H9 (cell line): ENCODE measurements around the gene LARGE1. TPM values are rescaled to one million over a fixed set of nuclear protein-coding genes. Genes with fewer than 3 reads are reported as not detected.

Experiments
- DNase-seq: peaks from one replicate; pipeline ENCODE4 v3.0.0-alpha.2; 2017
- H2AFZ ChIP-seq: one replicate; pipeline ENCODE4 v1.6.1; 2013; ENCODE audit warnings: mild to moderate bottlenecking, low read length, control low read depth, moderate library complexity
- H2AK5ac ChIP-seq: 2 replicates; pipeline ENCODE4 v1.6.1; 2013; ENCODE audit warnings: low read length, control low read depth, mixed read lengths; ENCODE audit not compliant: insufficient read length
- H2BK120ac ChIP-seq: one replicate; pipeline ENCODE4 v1.6.1; 2013; ENCODE audit warnings: low read depth, mild to moderate bottlenecking, low read length, control low read depth, inconsistent platforms; ENCODE audit not compliant: poor library complexity, severe bottlenecking
- H2BK12ac ChIP-seq: 2 replicates; pipeline ENCODE4 v1.6.1; 2013; ENCODE audit warnings: low read length, control low read depth, mixed read lengths, low read depth; ENCODE audit not compliant: insufficient read length
- H2BK15ac ChIP-seq: 2 replicates; pipeline ENCODE4 v1.6.1; 2013; ENCODE audit warnings: low read depth, low read length, control low read depth
- H2BK20ac ChIP-seq: one replicate; pipeline ENCODE4 v1.6.1; 2013; ENCODE audit warnings: low read depth, mild to moderate bottlenecking, low read length, control low read depth, inconsistent platforms; ENCODE audit not compliant: poor library complexity, severe bottlenecking
- H2BK5ac ChIP-seq: 2 replicates; pipeline ENCODE4 v1.6.1; 2013; ENCODE audit warnings: low read length, control low read depth, mixed read lengths; ENCODE audit not compliant: insufficient read length
- H3K14ac ChIP-seq: 2 replicates; pipeline ENCODE4 v1.6.1; 2013; ENCODE audit warnings: low read length, control low read depth; ENCODE audit not compliant: insufficient read depth
- H3K18ac ChIP-seq: 2 replicates; pipeline ENCODE4 v1.6.1; 2013; ENCODE audit warnings: low read depth, mild to moderate bottlenecking, mixed read lengths, low read length, control low read depth; ENCODE audit not compliant: insufficient read length
- H3K23ac ChIP-seq: 2 replicates; pipeline ENCODE4 v1.6.1; 2013; ENCODE audit warnings: low read length, control low read depth, mixed read lengths, low read depth; ENCODE audit not compliant: insufficient read length
- H3K23me2 ChIP-seq: 2 replicates; pipeline ENCODE4 v1.6.1; 2013; ENCODE audit warnings: low read depth, mild to moderate bottlenecking, mixed read lengths, low read length, control low read depth; ENCODE audit not compliant: insufficient read length, poor library complexity, severe bottlenecking
- H3K27ac ChIP-seq: 2 replicates; pipeline ENCODE4 v1.5.1; 2013; ENCODE audit warnings: low read length, control low read depth, mixed read lengths, low read depth; ENCODE audit not compliant: insufficient read length
- H3K27me3 ChIP-seq: 2 replicates; pipeline ENCODE4 v1.6.1; 2013; ENCODE audit warnings: low read length, control low read depth, inconsistent platforms; ENCODE audit not compliant: insufficient read depth
- H3K4ac ChIP-seq: 2 replicates; pipeline ENCODE4 v1.6.1; 2013; ENCODE audit warnings: low read depth, mild to moderate bottlenecking, control low read depth, inconsistent platforms, low read length, moderate library complexity
- H3K4me1 ChIP-seq: 2 replicates; pipeline ENCODE4 v1.6.1; 2013; ENCODE audit warnings: low read length, control low read depth, inconsistent platforms; ENCODE audit not compliant: insufficient read depth
- H3K4me2 ChIP-seq: 2 replicates; pipeline ENCODE4 v1.6.1; 2013; ENCODE audit warnings: low read length, control low read depth, mixed read lengths; ENCODE audit not compliant: insufficient read length, insufficient read depth
- H3K56ac ChIP-seq: 2 replicates; pipeline ENCODE4 v1.6.1; 2013; ENCODE audit warnings: low read depth, mild to moderate bottlenecking, mixed read lengths, low read length, control low read depth; ENCODE audit not compliant: insufficient read length
- H3K79me1 ChIP-seq: 2 replicates; pipeline ENCODE4 v1.6.1; 2013; ENCODE audit warnings: low read depth, mild to moderate bottlenecking, moderate library complexity, low read length, control low read depth, inconsistent platforms; ENCODE audit not compliant: insufficient read depth, poor library complexity, severe bottlenecking
- H3K79me2 ChIP-seq: 2 replicates; pipeline ENCODE4 v1.6.1; 2013; ENCODE audit warnings: low read length, control low read depth, inconsistent platforms; ENCODE audit not compliant: insufficient read depth
- H3K9ac ChIP-seq: 2 replicates; pipeline ENCODE4 v1.6.1; 2013; ENCODE audit warnings: low read length, control low read depth, mixed read lengths; ENCODE audit not compliant: insufficient read length; ENCODE audit errors: extremely low read depth
- H3K9me3 ChIP-seq: one replicate; pipeline ENCODE4 v1.6.1; 2013; ENCODE audit warnings: low read depth, low read length, inconsistent platforms; ENCODE audit not compliant: control insufficient read depth
- H3T11ph ChIP-seq: one replicate; pipeline ENCODE4 v1.6.1; 2013; ENCODE audit warnings: mild to moderate bottlenecking, low read length, control low read depth, inconsistent platforms
- H4K20me1 ChIP-seq: one replicate; pipeline ENCODE4 v1.6.1; 2013; ENCODE audit not compliant: control insufficient read depth, insufficient read length, insufficient read depth
- H4K5ac ChIP-seq: 2 replicates; pipeline ENCODE4 v1.6.1; 2013; ENCODE audit warnings: low read depth, mild to moderate bottlenecking, mixed read lengths, low read length, control low read depth; ENCODE audit not compliant: insufficient read length
- H4K8ac ChIP-seq: replicated peaks from 2 replicates; pipeline ENCODE4 v1.6.1; 2013; ENCODE audit warnings: low read length, control low read depth, mixed read lengths, low read depth; ENCODE audit not compliant: insufficient read length
- H4K91ac ChIP-seq: 2 replicates; pipeline ENCODE4 v1.6.1; 2013; ENCODE audit warnings: low read depth, mild to moderate bottlenecking, moderate library complexity, mixed read lengths, low read length, control low read depth; ENCODE audit not compliant: insufficient read length
- H3K27ac Mint-ChIP-seq, 3 experiments: 2 replicates in 2 of 3; 3 replicates in 1 of 3; pipeline ENCODE4 v1.8.0; 2020 to 2021; ENCODE audit warnings: mixed read lengths in 3 of 3, mild to moderate bottlenecking in 1 of 3, moderate library complexity in 1 of 3
- H3K27me3 Mint-ChIP-seq: 2 replicates; pipeline ENCODE4 v1.8.0; 2021; ENCODE audit warnings: low read depth, mild to moderate bottlenecking, moderate library complexity, mixed read lengths
- H3K36me3 Mint-ChIP-seq, 3 experiments: 2 replicates in 2 of 3; 3 replicates in 1 of 3; pipeline ENCODE4 v1.8.0; 2020 to 2021; ENCODE audit warnings: low read depth in 3 of 3, mixed read lengths in 3 of 3; ENCODE audit not compliant: insufficient read depth in 1 of 3
- H3K4me1 Mint-ChIP-seq, 2 experiments: 2 replicates each; pipeline ENCODE4 v1.8.0; 2020; ENCODE audit warnings: mixed read lengths in 2 of 2
- H3K4me3 Mint-ChIP-seq, 2 experiments: 2 replicates in 1 of 2; 3 replicates in 1 of 2; pipeline ENCODE4 v1.8.0; 2020 to 2021; ENCODE audit warnings: mild to moderate bottlenecking in 2 of 2, mixed read lengths in 2 of 2, moderate library complexity in 1 of 2
- H3K9me3 Mint-ChIP-seq, 2 experiments: 2 replicates in 1 of 2; 3 replicates in 1 of 2; pipeline ENCODE4 v1.8.0; 2020; ENCODE audit warnings: mild to moderate bottlenecking in 2 of 2, mixed read lengths in 2 of 2, moderate library complexity in 1 of 2
- WGBS: extraction: QIAGEN DNeasy Blood & Tissue Kit; methylation state at CpG from one replicate; pipeline ENCODE4 v1.1.7; 2013; ENCODE audit warnings: missing lambda C conversion rate, low lambda C conversion rate, mixed read lengths; ENCODE audit not compliant: insufficient read length; ENCODE audit errors: extremely low coverage; 5-methylcytosine and 5-hydroxymethylcytosine counted together
- total RNA-seq: library from RNA; stranded (reverse); gene quantifications from 2 replicates; pipeline ENCODE4 v1.2.1, GENCODE V29; 2021
- TF ChIP-seq, protein P1 (sequence below): fragments of 200-600 bp; sonication (generic); conservative IDR thresholded peaks from 3 replicates; pipeline ENCODE4 v1.8.0; 2021; ENCODE audit warnings: antibody characterized with exemption, mild to moderate bottlenecking

The LARGE1 gene
- total RNA-seq, 1 experiment from 2014 or later: 43.5 TPM

GRCh38 chr22:33467080-33467479, 453.2 kb downstream of the LARGE1 start:
- H3T11ph ChIP-seq: no peak overlapping the region
- no peak overlapping the region for H2BK20ac ChIP-seq
- Mint-ChIP-seq H3K27me3 (no peaks in the 10 kb centered on the region), H3K27ac (no peak overlapping the region; a peak in 1 of 7 replicates), H3K4me3 (no peak overlapping the region), H3K4me1 (peaks cover 0 to 2% of the 10 kb centered on the region in 2 experiments; a peak in 2 of 4 replicates), H3K9me3 (peaks cover 2 to 7% of the 10 kb centered on the region in 2 experiments), H3K36me3 (peaks cover 2 to 7% (median 5%) of the 10 kb centered on the region in 3 experiments)
- no peak overlapping the region for H3K23ac ChIP-seq
- no peak for DNase-seq
- no peak overlapping the region for H3K14ac ChIP-seq
- H3K27me3 ChIP-seq: no peaks in the 10 kb centered on the region
- TF ChIP-seq, protein P1, sequence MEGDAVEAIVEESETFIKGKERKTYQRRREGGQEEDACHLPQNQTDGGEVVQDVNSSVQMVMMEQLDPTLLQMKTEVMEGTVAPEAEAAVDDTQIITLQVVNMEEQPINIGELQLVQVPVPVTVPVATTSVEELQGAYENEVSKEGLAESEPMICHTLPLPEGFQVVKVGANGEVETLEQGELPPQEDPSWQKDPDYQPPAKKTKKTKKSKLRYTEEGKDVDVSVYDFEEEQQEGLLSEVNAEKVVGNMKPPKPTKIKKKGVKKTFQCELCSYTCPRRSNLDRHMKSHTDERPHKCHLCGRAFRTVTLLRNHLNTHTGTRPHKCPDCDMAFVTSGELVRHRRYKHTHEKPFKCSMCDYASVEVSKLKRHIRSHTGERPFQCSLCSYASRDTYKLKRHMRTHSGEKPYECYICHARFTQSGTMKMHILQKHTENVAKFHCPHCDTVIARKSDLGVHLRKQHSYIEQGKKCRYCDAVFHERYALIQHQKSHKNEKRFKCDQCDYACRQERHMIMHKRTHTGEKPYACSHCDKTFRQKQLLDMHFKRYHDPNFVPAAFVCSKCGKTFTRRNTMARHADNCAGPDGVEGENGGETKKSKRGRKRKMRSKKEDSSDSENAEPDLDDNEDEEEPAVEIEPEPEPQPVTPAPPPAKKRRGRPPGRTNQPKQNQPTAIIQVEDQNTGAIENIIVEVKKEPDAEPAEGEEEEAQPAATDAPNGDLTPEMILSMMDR: no peak
- no CpG with 5 or more reads among the region's 2 CpGs for WGBS
- H2BK12ac ChIP-seq: no peak overlapping the region
- H3K4me1 ChIP-seq: no peaks in the 10 kb centered on the region
- H3K9me3 ChIP-seq: no peaks in the 10 kb centered on the region
- H3K9ac ChIP-seq: no peak overlapping the region
- H2BK5ac ChIP-seq: no peak overlapping the region
- H4K8ac ChIP-seq: no peak overlapping the region
- H3K4ac ChIP-seq: no peak overlapping the region
- no peak overlapping the region for H3K4me2 ChIP-seq
- H4K91ac ChIP-seq: no peak overlapping the region
- no peak overlapping the region for H3K27ac ChIP-seq
- no peaks in the 10 kb centered on the region for H3K23me2 ChIP-seq
- no peaks in the 10 kb centered on the region for H3K79me1 ChIP-seq
- no peak overlapping the region for H2BK120ac ChIP-seq
- no peaks in the 10 kb centered on the region for H3K79me2 ChIP-seq
- no peaks in the 10 kb centered on the region for H4K20me1 ChIP-seq
- no peak overlapping the region for H3K56ac ChIP-seq
- no peak overlapping the region for H2AFZ ChIP-seq
- no peak overlapping the region for H2AK5ac ChIP-seq
- no peak overlapping the region for H3K18ac ChIP-seq
- H4K5ac ChIP-seq: no peak overlapping the region
- H2BK15ac ChIP-seq: no peak overlapping the region
